HAP-1 (cell line): ENCODE measurements around the gene GSAP.

Experiments used
- DNase-seq, 2 experiments: peaks; one replicate each; pipeline ENCODE4 v3.0.0-alpha.2; 2016 to 2020; ENCODE audit warnings: low spot score in 2 of 2
- H3K27me3 ChIP-seq: fragments of 250-450 bp; sonication (Bioruptor Pico); 2 replicates; pipeline ENCODE4 v1.5.1; 2020; ENCODE audit warnings: low read depth, mild to moderate bottlenecking, moderate library complexity
- H3K36me3 ChIP-seq: fragments of 250-450 bp; sonication (Bioruptor Pico); replicated peaks from 2 replicates; pipeline ENCODE4 v1.5.1; 2020; ENCODE audit warnings: mild to moderate bottlenecking
- H3K4me1 ChIP-seq: fragments of 250-450 bp; sonication (Bioruptor Pico); 2 replicates; pipeline ENCODE4 v1.5.1; 2020; ENCODE audit warnings: mild to moderate bottlenecking
- H3K4me3 ChIP-seq: fragments of 250-450 bp; sonication (Bioruptor Pico); 2 replicates; pipeline ENCODE4 v1.5.1; 2020; ENCODE audit warnings: mild to moderate bottlenecking, moderate library complexity
- H3K9me3 ChIP-seq: fragments of 250-450 bp; sonication (Bioruptor Pico); 2 replicates; pipeline ENCODE4 v1.5.1; 2020; ENCODE audit warnings: mild to moderate bottlenecking, moderate library complexity
- in situ Hi-C: fragments of 300-500 bp; cut with MboI; formaldehyde crosslinking; loops from 3 replicates; pipeline ENCODE4 v1.14.3; 2020; ENCODE audit warnings: low sequenced_read_pairs, inconsistent platforms, mixed read lengths

GSAP gene

GRCh38 chr7:77409739-77410547 lies 6.2 kb downstream of the GSAP start:
- in situ Hi-C loops: no loop called here
- Histone ChIP-seq H3K4me1 (peaks cover 31% of the 10 kb centered on the region), H3K27me3 (no peaks in the 10 kb centered on the region), H3K36me3 (no peaks in the 10 kb centered on the region), H3K9me3 (no peaks in the 10 kb centered on the region), H3K4me3 (no peak overlapping the region)
- DNase-seq: no peak

- Histone ChIP-seq H3K4me1 (peaks cover 25% of the 10 kb centered on the region), H3K4me3 (no peak overlapping the region), H3K27me3 (no peaks in the 10 kb centered on the region), H3K9me3 (no peaks in the 10 kb centered on the region), H3K36me3 (no peaks in the 10 kb centered on the region)
- peak; percentile 46 to 67 for DNase-seq
- in situ Hi-C loops: no loop called here
These were observed 7.0 kb downstream of the GSAP start for GRCh38 chr7:77409005-77409738.

GRCh38 chr7:77407906-77408305 lies 8.2 kb downstream of the GSAP start:
- no peak for DNase-seq
- in situ Hi-C loops: no loop called here
- Histone ChIP-seq H3K36me3 (no peaks in the 10 kb centered on the region), H3K27me3 (no peaks in the 10 kb centered on the region), H3K9me3 (no peaks in the 10 kb centered on the region), H3K4me1 (peaks cover 14% of the 10 kb centered on the region), H3K4me3 (no peak overlapping the region)

GRCh38 chr7:77406421-77406820 lies 9.7 kb downstream of the GSAP start:
- H3K4me1 ChIP-seq: peaks cover 13% of the 10 kb centered on the region

GRCh38 chr7:77404641-77405040 lies 11.5 kb downstream of the GSAP start:
- Histone ChIP-seq H3K9me3 (no peaks in the 10 kb centered on the region), H3K27me3 (no peaks in the 10 kb centered on the region), H3K4me3 (no peak overlapping the region), H3K36me3 (no peaks in the 10 kb centered on the region), H3K4me1 (peaks cover 10% of the 10 kb centered on the region)
- no peak for DNase-seq
- in situ Hi-C loops: no loop called here

More at GRCh38 chr7:77406421-77406820, 9.7 kb downstream of the GSAP start:
- no peaks in the 10 kb centered on the region for H3K27me3 ChIP-seq
- H3K9me3 ChIP-seq: no peaks in the 10 kb centered on the region
- no peak overlapping the region for H3K4me3 ChIP-seq
- DNase-seq: no peak
- in situ Hi-C loops: no loop called here
- no peaks in the 10 kb centered on the region for H3K36me3 ChIP-seq

GRCh38 chr7:77403957-77404356 lies 12.2 kb downstream of the GSAP start:
- in situ Hi-C loops: no loop called here
- peaks cover 3% of the 10 kb centered on the region for H3K4me1 ChIP-seq
- H3K36me3 ChIP-seq: no peaks in the 10 kb centered on the region
- H3K9me3 ChIP-seq: no peaks in the 10 kb centered on the region
- H3K4me3 ChIP-seq: no peak overlapping the region
- H3K27me3 ChIP-seq: no peaks in the 10 kb centered on the region
- no peak for DNase-seq

- Histone ChIP-seq H3K27me3 (no peaks in the 10 kb centered on the region), H3K4me1 (no peaks in the 10 kb centered on the region), H3K9me3 (no peaks in the 10 kb centered on the region), H3K36me3 (no peaks in the 10 kb centered on the region), H3K4me3 (no peak overlapping the region)
- no peak for DNase-seq
- in situ Hi-C loops: no loop called here
These were observed 13.3 kb downstream of the GSAP start for GRCh38 chr7:77402818-77403217.

- no peak for DNase-seq
- in situ Hi-C loops: no loop called here
- H3K36me3 ChIP-seq: no peaks in the 10 kb centered on the region
- H3K4me1 ChIP-seq: no peaks in the 10 kb centered on the region; the same call in 1 of the 2 replicates
- H3K4me3 ChIP-seq: no peak overlapping the region
- no peaks in the 10 kb centered on the region for H3K27me3 ChIP-seq
- H3K9me3 ChIP-seq: no peaks in the 10 kb centered on the region
These were observed 15.1 kb downstream of the GSAP start for GRCh38 chr7:77401002-77401401.

GRCh38 chr7:77399816-77400215 lies 16.3 kb downstream of the GSAP start:
- Histone ChIP-seq H3K9me3 (no peaks in the 10 kb centered on the region), H3K36me3 (no peaks in the 10 kb centered on the region), H3K4me1 (no peaks in the 10 kb centered on the region; the same call in 1 of the 2 replicates), H3K27me3 (no peaks in the 10 kb centered on the region), H3K4me3 (no peak overlapping the region)
- in situ Hi-C loops: no loop called here
- DNase-seq: no peak

- Histone ChIP-seq H3K4me1 (no peaks in the 10 kb centered on the region; the same call in 1 of the 2 replicates), H3K36me3 (no peaks in the 10 kb centered on the region), H3K4me3 (no peak overlapping the region), H3K9me3 (no peaks in the 10 kb centered on the region), H3K27me3 (no peaks in the 10 kb centered on the region)
- no peak for DNase-seq
- in situ Hi-C loops: no loop called here
These were observed 19.1 kb downstream of the GSAP start for GRCh38 chr7:77396894-77397547.

GRCh38 chr7:77395626-77396025 lies 20.5 kb downstream of the GSAP start:
- no peaks in the 10 kb centered on the region for H3K36me3 ChIP-seq
- no peaks in the 10 kb centered on the region for H3K9me3 ChIP-seq
- DNase-seq: no peak
- H3K4me3 ChIP-seq: no peak overlapping the region
- no peaks in the 10 kb centered on the region for H3K27me3 ChIP-seq
- in situ Hi-C loops: no loop called here
- no peaks in the 10 kb centered on the region; the same call in 1 of the 2 replicates for H3K4me1 ChIP-seq

- H3K36me3 ChIP-seq: no peaks in the 10 kb centered on the region
- no peaks in the 10 kb centered on the region for H3K9me3 ChIP-seq
- no peaks in the 10 kb centered on the region for H3K27me3 ChIP-seq
- DNase-seq: no peak
- H3K4me3 ChIP-seq: no peak overlapping the region
- in situ Hi-C loops: no loop called here
- no peaks in the 10 kb centered on the region; the same call in 1 of the 2 replicates for H3K4me1 ChIP-seq
These were observed 22.2 kb downstream of the GSAP start for GRCh38 chr7:77393954-77394353.

- in situ Hi-C loops: no loop called here
- H3K36me3 ChIP-seq: no peaks in the 10 kb centered on the region
- H3K4me3 ChIP-seq: no peak overlapping the region
- H3K4me1 ChIP-seq: no peaks in the 10 kb centered on the region; the same call in 1 of the 2 replicates
- H3K27me3 ChIP-seq: no peaks in the 10 kb centered on the region
- H3K9me3 ChIP-seq: no peaks in the 10 kb centered on the region
- DNase-seq: no peak
These were observed 22.9 kb downstream of the GSAP start for GRCh38 chr7:77393261-77393660.

- no peaks in the 10 kb centered on the region for H3K9me3 ChIP-seq
- no peaks in the 10 kb centered on the region for H3K4me1 ChIP-seq
These were observed 24.9 kb downstream of the GSAP start for GRCh38 chr7:77391230-77391629.

More at GRCh38 chr7:77391230-77391629, 24.9 kb downstream of the GSAP start:
- DNase-seq: no peak
- in situ Hi-C loops: no loop called here
- no peak overlapping the region for H3K4me3 ChIP-seq
- no peaks in the 10 kb centered on the region for H3K36me3 ChIP-seq
- H3K27me3 ChIP-seq: no peaks in the 10 kb centered on the region
